Activated CD8-positive, alpha-beta memory T cell treated with anti-CD3 and anti-CD28 coated beads for 4 hours (primary cell): ENCODE data around the gene MYO1E.

Experiments
- DNase-seq, 2 donors: peaks; one replicate each; pipeline ENCODE4 v3.0.0-alpha.2; 2020; ENCODE audit warnings: low read depth in 2 of 2

MYO1E gene

GRCh38 chr15:59194639-59195325 is 177.9 kb downstream of the MYO1E start:
- DNase-seq: no peak

GRCh38 chr15:59191855-59192237 is 180.8 kb downstream of the MYO1E start:
- no peak for DNase-seq

- DNase-seq: no peak
Measured at GRCh38 chr15:59190291-59190690, 182.4 kb downstream of the MYO1E start.

GRCh38 chr15:59189241-59189640 is 183.4 kb downstream of the MYO1E start:
- DNase-seq: no peak

- no peak for DNase-seq
Measured at GRCh38 chr15:59186501-59186900, 186.2 kb downstream of the MYO1E start.

- no peak for DNase-seq
Measured at GRCh38 chr15:59185725-59186124, 186.9 kb downstream of the MYO1E start.

- DNase-seq: no peak
Measured at GRCh38 chr15:59180945-59181600, 191.6 kb downstream of the MYO1E start.

- no peak for DNase-seq
Measured at GRCh38 chr15:59179717-59180116, 193.0 kb downstream of the MYO1E start.

GRCh38 chr15:59178151-59178695 is 194.4 kb downstream of the MYO1E start:
- no peak for DNase-seq

GRCh38 chr15:59177317-59177660 is 195.4 kb downstream of the MYO1E start:
- no peak for DNase-seq

GRCh38 chr15:59176653-59177316 is 195.9 kb downstream of the MYO1E start:
- DNase-seq: no peak

GRCh38 chr15:59174835-59175831 is 197.5 kb downstream of the MYO1E start:
- no peak for DNase-seq

GRCh38 chr15:59174151-59174834 is 198.4 kb downstream of the MYO1E start:
- DNase-seq: no peak

GRCh38 chr15:59173194-59173593 is 199.5 kb downstream of the MYO1E start:
- no peak for DNase-seq

- no peak for DNase-seq
Measured at GRCh38 chr15:59172289-59172901, 200.3 kb downstream of the MYO1E start.

- DNase-seq: no peak
Measured at GRCh38 chr15:59171067-59171397, 201.6 kb downstream of the MYO1E start.

- no peak for DNase-seq
Measured at GRCh38 chr15:59170295-59171066, 202.2 kb downstream of the MYO1E start.

- DNase-seq: no peak
Measured at GRCh38 chr15:59169251-59169708, 203.4 kb downstream of the MYO1E start.

- DNase-seq: no peak
Measured at GRCh38 chr15:59168536-59168935, 204.1 kb downstream of the MYO1E start.
